Adrenal gland (tissue), 12 donors: ENCODE data around the gene SORBS1. TPM values are rescaled to one million over a fixed set of nuclear protein-coding genes. Genes with fewer than 3 reads are reported as not detected.

Experiments
- DNase-seq, 7 donors: peaks; one replicate each; pipeline ENCODE4 v3.0.0-alpha.2; 2019 to 2020
- H3K27ac ChIP-seq, 5 donors: fragments of 200-600 bp; sonication (generic) in 4 of 5; 1 replicate in 3 of 5; 2 replicates in 2 of 5; pipeline versions ENCODE4 v1.5.1 to v1.8.0; 2016 to 2020; ENCODE audit warnings: mild to moderate bottlenecking in 1 of 5
- H3K27me3 ChIP-seq: fragments of 200-600 bp; 2 replicates; pipeline ENCODE4 v1.8.0; 2021
- H3K36me3 ChIP-seq, 2 donors: fragments of 200-600 bp; replicated peaks in 1 of 2; 1 replicate in 1 of 2; 2 replicates in 1 of 2; pipeline versions ENCODE4 v1.5.1 to v1.8.0; 2018 to 2022
- H3K4me1 ChIP-seq, 2 donors: fragments of 200-600 bp; replicated peaks in 1 of 2; 1 replicate in 1 of 2; 2 replicates in 1 of 2; pipeline versions ENCODE4 v1.5.1 to v1.8.0; 2018 to 2021
- H3K4me3 ChIP-seq, 4 donors: fragments of 200-600 bp; sonication (generic) in 3 of 4; one replicate each; pipeline ENCODE4 v1.5.1; 2016 to 2018
- H3K9me3 ChIP-seq, 3 donors: fragments of 200-600 bp; sonication (generic) in 1 of 3; replicated peaks in 1 of 3; 1 replicate in 2 of 3; 2 replicates in 1 of 3; pipeline versions ENCODE4 v1.5.1 to v1.8.0; 2016 to 2021
- CTCF ChIP-seq, 6 experiments: fragments of 450-650 bp in 4 of 6; fragments of 200-600 bp in 2 of 6; sonication (generic) in 1 of 6; IDR thresholded peaks; 1 replicate in 5 of 6; 2 replicates in 1 of 6; pipeline versions ENCODE4 v1.5.1 to v1.8.0; 2016 to 2021; ENCODE audit warnings: antibody characterized with exemption in 6 of 6, mild to moderate bottlenecking in 2 of 6, moderate library complexity in 1 of 6
- POLR2A ChIP-seq, 2 donors: fragments of 450-650 bp; IDR thresholded peaks; one replicate each; pipeline ENCODE4 v1.6.1; 2017; ENCODE audit warnings: antibody characterized with exemption in 2 of 2, mild to moderate bottlenecking in 2 of 2, moderate library complexity in 1 of 2
- WGBS, 4 donors: extraction: QIAGEN DNeasy Blood & Tissue Kit in 2 of 4; methylation state at CpG; one replicate each; pipeline versions ENCODE4 v1.1.5 to v1.1.7; 2013 to 2017; 5-methylcytosine and 5-hydroxymethylcytosine counted together
- intact Hi-C, 2 donors: fragments of 100-400 bp; cut with DNase I; formaldehyde crosslinking; loops; one replicate each; pipeline versions ENCODE4 v1.14.1 to v1.15.0; 2022 to 2023
- polyA plus RNA-seq, 3 donors: library from polyadenylated mRNA; stranded (reverse); fragments of 200-250 nt in 2 of 3; fragments of 350-450 nt in 1 of 3; fragmentation: Illumina TruSeq in 1 of 3; extraction: RNeasy Lipid Tissue Mini Kit (QIAGEN cat#74804) in 1 of 3; gene quantifications; one replicate each; pipeline ENCODE4 v1.2.3, GENCODE V29; 2013 to 2014
- total RNA-seq, 9 donors: library from RNA; depleted of rRNA in 4 of 9; stranded (reverse); fragments of >200 nt in 4 of 9; fragments of 120-200 nt in 1 of 9; fragmentation: NEBNext Ultra II Directional in 1 of 9; extraction: Animal tissue kit (Norgen Biotek cat#: 25700) in 1 of 9; gene quantifications; one replicate each; pipeline versions ENCODE4 v1.1.0 to v1.2.4, GENCODE V29; 2013 to 2023
- donor health status: healthy with polysubstance abuse.
- donor health status: Bipolar disorder and iron deficiency.
- donor health status: DM: yes; HTN: yes; CAD: no.
- donor health status: DM: no; HTN: no; CAD: no.
- donor health status: DM: no; HTN: no; CAD: no.
- donor health status: DM: yes; HTN: yes; CAD: no.

SORBS1 gene
- total and polyA plus RNA-seq, 12 donors, result 9.5 to 43.4 (median 19.0) TPM

- TF ChIP-seq CTCF (IDR thresholded peaks at IDR 0.05), result no peak
- no peak for TF ChIP-seq POLR2A (IDR thresholded peaks at IDR 0.05)
- no peak for DNase-seq
- Histone ChIP-seq H3K36me3 (no peaks in the 10 kb centered on the region), H3K4me3 (no peak overlapping the region), H3K4me1 (peaks cover 0 to 4% of the 10 kb centered on the region in 2 donors), H3K27me3 (no peaks in the 10 kb centered on the region), H3K9me3 (no peaks in the 10 kb centered on the region), H3K27ac (no peak overlapping the region)
- intact Hi-C loops, result no loop called here
- 70 to 90% (median 80%) methylated on average over 2 of the region's 2 CpGs for WGBS, 4 donors
Observed at GRCh38 chr10:95285556-95285955, 275.6 kb downstream of the SORBS1 start.

GRCh38 chr10:95284807-95285206 is 276.4 kb downstream of the SORBS1 start:
- TF ChIP-seq POLR2A (IDR thresholded peaks at IDR 0.05), result no peak
- no peak for TF ChIP-seq CTCF (IDR thresholded peaks at IDR 0.05)
- no peak for DNase-seq
- Histone ChIP-seq H3K36me3 (no peaks in the 10 kb centered on the region), H3K4me3 (no peak overlapping the region), H3K9me3 (no peaks in the 10 kb centered on the region), H3K27ac (no peak overlapping the region), H3K27me3 (no peaks in the 10 kb centered on the region), H3K4me1 (peaks cover 0 to 4% of the 10 kb centered on the region in 2 donors)
- intact Hi-C loops, result no loop called here
- 75 to 86% (median 81%) methylated on average over 3 of the region's 3 CpGs for WGBS, 4 donors

DNA sequence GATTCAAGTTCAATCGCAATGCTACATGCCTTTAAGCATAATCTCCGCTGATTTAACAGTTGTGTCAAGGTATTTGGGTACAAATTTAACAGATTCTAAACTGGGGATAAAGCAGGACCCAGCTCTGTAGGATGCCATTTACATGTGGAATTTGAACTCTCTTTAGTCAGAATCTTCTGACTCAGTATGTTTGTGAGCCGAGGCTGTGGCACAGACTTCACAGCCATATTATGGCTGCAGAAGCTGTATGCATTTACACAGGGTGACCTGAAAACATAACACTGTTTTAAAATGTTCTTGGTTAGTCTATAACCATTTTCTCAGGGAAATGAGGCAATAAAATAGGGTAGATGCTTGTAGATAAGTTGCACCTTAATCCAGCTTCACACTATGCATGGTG is 279.1 kb downstream of the SORBS1 start:
- DNase-seq, result no peak
- H3K9me3 ChIP-seq, result no peaks in the 10 kb centered on the region
- no peak overlapping the region for H3K27ac ChIP-seq
- no peak overlapping the region for H3K4me3 ChIP-seq
- intact Hi-C loops, result no loop called here
- no peak for TF ChIP-seq POLR2A (IDR thresholded peaks at IDR 0.05)
- no peak for TF ChIP-seq CTCF (IDR thresholded peaks at IDR 0.05)
- WGBS, 4 donors, result 86 to 89% (median 88%) methylated on average over 3 of the region's 3 CpGs
- no peaks in the 10 kb centered on the region for H3K36me3 ChIP-seq
- no peaks in the 10 kb centered on the region for H3K4me1 ChIP-seq
- H3K27me3 ChIP-seq, result no peaks in the 10 kb centered on the region

GRCh38 chr10:95281206-95281605 is 280.0 kb downstream of the SORBS1 start:
- no peak for DNase-seq
- no peak for TF ChIP-seq CTCF (IDR thresholded peaks at IDR 0.05)
- no peak for TF ChIP-seq POLR2A (IDR thresholded peaks at IDR 0.05)
- H3K4me3 ChIP-seq, result no peak overlapping the region
- no peaks in the 10 kb centered on the region for H3K36me3 ChIP-seq
- no peaks in the 10 kb centered on the region for H3K9me3 ChIP-seq
- no peak overlapping the region for H3K27ac ChIP-seq
- no peaks in the 10 kb centered on the region for H3K27me3 ChIP-seq
- intact Hi-C loops, result no loop called here
- no peaks in the 10 kb centered on the region for H3K4me1 ChIP-seq
- 85 to 97% (median 94%) methylated on average over 2 of the region's 2 CpGs for WGBS, 4 donors
